MM.1S (cell line): ENCODE data around the gene SNTG2.

Experiments
- DNase-seq: peaks from one replicate; pipeline ENCODE4 v3.0.0-alpha.2; 2015
- H2AFZ ChIP-seq: fragments of 300-600 bp; sonication (generic); 2 replicates; pipeline ENCODE4 v1.6.0; 2016; ENCODE audit warnings: antibody characterized with exemption, low read length
- H3F3A ChIP-seq: fragments of 300-600 bp; sonication (generic); 2 replicates; pipeline ENCODE4 v1.6.1; 2016; ENCODE audit warnings: mild to moderate bottlenecking, antibody characterized with exemption, low read length, moderate library complexity, mixed read lengths; ENCODE audit not compliant: insufficient read depth
- H3K27ac ChIP-seq: fragments of 300-600 bp; sonication (generic); 2 replicates; pipeline ENCODE4 v1.5.1; 2016; ENCODE audit warnings: mild to moderate bottlenecking, low read length
- H3K27me3 ChIP-seq: fragments of 300-600 bp; sonication (generic); replicated peaks from 2 replicates; pipeline ENCODE4 v1.6.0; 2016; ENCODE audit warnings: low read length; ENCODE audit not compliant: insufficient read depth
- H3K36me3 ChIP-seq: fragments of 300-600 bp; sonication (generic); replicated peaks from 2 replicates; pipeline ENCODE4 v1.6.1; 2016; ENCODE audit warnings: mild to moderate bottlenecking, low read length, mixed read lengths; ENCODE audit not compliant: insufficient read depth
- H3K4me1 ChIP-seq: fragments of 300-600 bp; sonication (generic); 2 replicates; pipeline ENCODE4 v1.6.1; 2016; ENCODE audit warnings: low read length, mixed read lengths
- H3K4me2 ChIP-seq: fragments of 300-600 bp; sonication (generic); 2 replicates; pipeline ENCODE4 v1.6.0; 2016; ENCODE audit warnings: low read depth, low read length
- H3K4me3 ChIP-seq: fragments of 300-600 bp; sonication (generic); 2 replicates; pipeline ENCODE4 v1.5.1; 2016; ENCODE audit warnings: low read length, mixed read lengths
- H3K79me2 ChIP-seq: fragments of 300-600 bp; sonication (generic); 2 replicates; pipeline ENCODE4 v1.6.1; 2016; ENCODE audit warnings: mixed run types, low read length, mixed read lengths
- H3K9ac ChIP-seq: fragments of 300-600 bp; sonication (generic); 2 replicates; pipeline ENCODE4 v1.6.1; 2016; ENCODE audit warnings: low read length, mixed read lengths
- H3K9me2 ChIP-seq: fragments of 300-600 bp; sonication (generic); replicated peaks from 2 replicates; pipeline ENCODE4 v1.6.1; 2016; ENCODE audit warnings: mild to moderate bottlenecking, low read length, mixed read lengths; ENCODE audit not compliant: insufficient read depth
- H3K9me3 ChIP-seq: fragments of 300-600 bp; sonication (generic); replicated peaks from 2 replicates; pipeline ENCODE4 v1.6.1; 2016; ENCODE audit warnings: mild to moderate bottlenecking, low read length, mixed read lengths; ENCODE audit not compliant: insufficient read depth
- H4K20me1 ChIP-seq: fragments of 300-600 bp; sonication (generic); 2 replicates; pipeline ENCODE4 v1.6.1; 2016; ENCODE audit warnings: mild to moderate bottlenecking, low read length, moderate library complexity, mixed read lengths; ENCODE audit not compliant: insufficient read depth
- EZH2 ChIP-seq: fragments of 300-600 bp; sonication (generic); optimal IDR thresholded peaks from 2 replicates; pipeline ENCODE3; 2017; ENCODE audit warnings: low read depth, mild to moderate bottlenecking, antibody characterized with exemption, low read length, mixed read lengths
- EZH2phosphoT487 ChIP-seq: fragments of 300-600 bp; sonication (generic); IDR thresholded peaks from 2 replicates; pipeline ENCODE4 v1.6.1; 2018; ENCODE audit warnings: antibody characterized with exemption, low read length
- TF ChIP-seq, protein P1 (sequence below): fragments of 300-600 bp; sonication (generic); IDR thresholded peaks from 2 replicates; pipeline ENCODE4 v1.5.1; 2016; ENCODE audit warnings: antibody characterized with exemption, low read length, mixed read lengths

Gene SNTG2

GRCh38 chr2:1222056-1222455 is 271.4 kb downstream of the SNTG2 start:
- Histone ChIP-seq H3K36me3 (no peaks in the 10 kb centered on the region), H3F3A (no peaks in the 10 kb centered on the region), H3K9ac (no peak overlapping the region), H4K20me1 (no peaks in the 10 kb centered on the region), H3K4me1 (no peaks in the 10 kb centered on the region), H3K27me3 (no peaks in the 10 kb centered on the region), H2AFZ (no peak overlapping the region), H3K4me2 (no peak overlapping the region), H3K9me3 (no peaks in the 10 kb centered on the region), H3K4me3 (no peak overlapping the region), H3K27ac (no peak overlapping the region), H3K79me2 (no peaks in the 10 kb centered on the region), H3K9me2 (no peaks in the 10 kb centered on the region)
- DNase-seq = no peak
- TF ChIP-seq, protein P1, sequence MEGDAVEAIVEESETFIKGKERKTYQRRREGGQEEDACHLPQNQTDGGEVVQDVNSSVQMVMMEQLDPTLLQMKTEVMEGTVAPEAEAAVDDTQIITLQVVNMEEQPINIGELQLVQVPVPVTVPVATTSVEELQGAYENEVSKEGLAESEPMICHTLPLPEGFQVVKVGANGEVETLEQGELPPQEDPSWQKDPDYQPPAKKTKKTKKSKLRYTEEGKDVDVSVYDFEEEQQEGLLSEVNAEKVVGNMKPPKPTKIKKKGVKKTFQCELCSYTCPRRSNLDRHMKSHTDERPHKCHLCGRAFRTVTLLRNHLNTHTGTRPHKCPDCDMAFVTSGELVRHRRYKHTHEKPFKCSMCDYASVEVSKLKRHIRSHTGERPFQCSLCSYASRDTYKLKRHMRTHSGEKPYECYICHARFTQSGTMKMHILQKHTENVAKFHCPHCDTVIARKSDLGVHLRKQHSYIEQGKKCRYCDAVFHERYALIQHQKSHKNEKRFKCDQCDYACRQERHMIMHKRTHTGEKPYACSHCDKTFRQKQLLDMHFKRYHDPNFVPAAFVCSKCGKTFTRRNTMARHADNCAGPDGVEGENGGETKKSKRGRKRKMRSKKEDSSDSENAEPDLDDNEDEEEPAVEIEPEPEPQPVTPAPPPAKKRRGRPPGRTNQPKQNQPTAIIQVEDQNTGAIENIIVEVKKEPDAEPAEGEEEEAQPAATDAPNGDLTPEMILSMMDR = no peak
- TF ChIP-seq EZH2 = no peak
- TF ChIP-seq EZH2phosphoT487 = no peak

DNA sequence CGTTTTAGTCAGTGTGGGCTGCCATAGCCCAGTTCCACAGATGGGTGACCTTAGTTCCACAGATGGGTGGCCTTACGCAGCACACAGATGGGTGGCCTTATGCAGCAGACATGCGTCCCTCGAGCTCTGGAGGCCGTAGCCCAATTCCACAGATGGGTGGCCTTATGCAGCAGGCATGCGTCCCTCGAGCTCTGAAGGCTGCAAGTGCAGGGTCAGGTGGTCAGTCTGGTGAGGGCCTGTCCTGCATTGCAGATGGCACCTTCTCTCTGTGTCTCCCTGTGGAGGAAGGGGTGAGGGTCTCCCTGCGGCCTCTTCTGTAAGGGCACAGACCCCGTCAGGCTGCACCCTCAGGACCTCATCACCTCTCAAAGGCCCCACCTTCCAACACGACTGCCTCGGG is 273.1 kb downstream of the SNTG2 start:
- Histone ChIP-seq H3K27ac (no peak overlapping the region), H3K9me3 (no peaks in the 10 kb centered on the region), H3F3A (no peaks in the 10 kb centered on the region), H3K9ac (no peak overlapping the region), H3K36me3 (no peaks in the 10 kb centered on the region), H3K4me3 (no peak overlapping the region), H2AFZ (no peak overlapping the region), H4K20me1 (no peaks in the 10 kb centered on the region), H3K4me2 (no peak overlapping the region), H3K4me1 (no peaks in the 10 kb centered on the region), H3K9me2 (no peaks in the 10 kb centered on the region), H3K79me2 (no peaks in the 10 kb centered on the region), H3K27me3 (no peaks in the 10 kb centered on the region)
- no peak for TF ChIP-seq EZH2phosphoT487
- TF ChIP-seq, protein P1 = no peak
- TF ChIP-seq EZH2 = no peak
- no peak for DNase-seq

DNA sequence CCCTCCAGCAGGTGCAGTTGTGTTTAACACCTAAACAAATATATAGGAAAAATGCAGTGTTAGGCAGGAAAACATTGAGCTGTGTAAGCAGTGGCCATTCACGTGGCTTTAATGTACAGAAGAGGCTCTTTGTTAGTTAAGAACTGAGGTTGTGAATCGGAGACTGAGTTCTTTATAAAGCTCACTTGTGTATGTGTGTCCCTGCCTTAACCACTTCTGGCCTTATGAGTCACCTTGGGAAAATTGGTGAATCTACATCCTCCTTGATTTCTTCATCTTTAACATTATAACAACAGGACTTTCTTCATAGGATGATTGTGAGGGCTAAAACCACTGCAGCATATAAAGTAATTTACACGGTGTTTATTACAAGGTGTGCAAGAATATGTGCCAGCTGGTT is 274.3 kb downstream of the SNTG2 start:
- H2AFZ ChIP-seq = no peak overlapping the region
- H3K9ac ChIP-seq = no peak overlapping the region
- H3K79me2 ChIP-seq = no peaks in the 10 kb centered on the region
- no peaks in the 10 kb centered on the region for H3K9me3 ChIP-seq
- H3K4me1 ChIP-seq = no peaks in the 10 kb centered on the region
- H3K27me3 ChIP-seq = no peaks in the 10 kb centered on the region
- DNase-seq = no peak
- no peaks in the 10 kb centered on the region for H3K9me2 ChIP-seq
- TF ChIP-seq, protein P1 = no peak
- no peak for TF ChIP-seq EZH2phosphoT487
- no peak for TF ChIP-seq EZH2
- H3K36me3 ChIP-seq = no peaks in the 10 kb centered on the region
- H3K4me3 ChIP-seq = no peak overlapping the region
- no peak overlapping the region for H3K4me2 ChIP-seq
- no peak overlapping the region for H3K27ac ChIP-seq
- H3F3A ChIP-seq = no peaks in the 10 kb centered on the region
- H4K20me1 ChIP-seq = no peaks in the 10 kb centered on the region
